Posterior cingulate gyrus (tissue), 11 donors: ENCODE results near the gene NT5C3B.
A peak's percentile ranks its signal among the peaks of the same experiment; 100 is the strongest.
"Not testable (repeated sequence)": the region's sequence is repeated elsewhere in the genome, so short reads cannot be mapped to it uniquely, and the experiment has no call there.

Source experiments
- DNase-seq, 10 donors: peaks; one replicate each; pipeline versions ENCODE4 v3.0.0 to v3.0.0-alpha.2; 2020 to 2021; ENCODE audit warnings: mixed read lengths in 3 of 10
- intact Hi-C: fragments of 100-400 bp; cut with DNase I; formaldehyde crosslinking; loops from one replicate; pipeline ENCODE4 v1.15.1; 2023

The NT5C3B gene

GRCh38 chr17:41786227-41787020 is 49.6 kb downstream of the NT5C3B start, which contains the start of gene JUP:
TSS of gene JUP (minus strand) at chr17:41786711. CDS start at chr17:41771854, 14,857 bp downstream.
- intact Hi-C loops, result no loop called here
- peak; percentile 96 to 100 (median 100) for DNase-seq

- no peak for DNase-seq
- intact Hi-C loops, result no loop called here
Measured at GRCh38 chr17:41785859-41786226, 50.2 kb downstream of the NT5C3B start.

DNA sequence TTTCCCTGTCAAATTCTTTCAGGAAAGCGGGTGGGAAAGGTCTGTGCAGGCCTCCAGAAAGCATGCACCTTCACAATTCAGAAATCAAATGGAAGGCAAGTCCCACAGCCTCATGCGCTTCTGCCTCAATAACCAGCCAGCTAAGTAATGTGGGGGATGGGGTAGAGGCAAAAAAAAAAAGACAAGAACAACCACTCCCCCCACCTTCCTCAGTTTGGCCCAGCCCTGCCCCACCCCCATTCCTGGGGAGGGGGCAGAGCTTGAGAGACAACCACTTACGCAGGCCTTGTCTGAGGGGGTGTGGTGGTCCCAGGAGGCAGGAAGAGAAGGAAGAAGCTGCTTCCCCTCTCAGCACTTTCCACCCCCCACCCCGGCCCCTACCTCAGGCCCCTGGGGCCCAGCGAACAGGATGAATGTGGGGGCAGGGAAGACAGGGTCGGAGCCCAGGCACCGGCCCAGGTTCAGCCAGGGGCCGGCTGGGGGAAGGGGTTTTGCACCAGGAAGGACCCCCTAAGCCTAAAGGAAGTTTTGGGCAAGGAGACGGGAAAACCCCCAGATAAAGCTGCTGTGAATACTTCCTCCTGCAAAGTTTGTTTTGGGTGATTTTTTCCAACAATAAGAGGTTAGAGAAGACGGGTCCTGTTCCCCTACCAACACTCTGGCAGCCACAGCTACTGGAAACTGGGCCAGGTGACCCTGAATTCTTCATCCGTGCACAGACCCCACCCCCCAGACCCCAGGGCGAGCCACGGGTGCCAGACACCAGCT is 50.8 kb downstream of the NT5C3B start:
- intact Hi-C loops, result no loop called here
- no peak for DNase-seq

- DNase-seq, result no peak
- intact Hi-C loops, result no loop called here
Measured at GRCh38 chr17:41784207-41784744, 51.8 kb downstream of the NT5C3B start.

DNA sequence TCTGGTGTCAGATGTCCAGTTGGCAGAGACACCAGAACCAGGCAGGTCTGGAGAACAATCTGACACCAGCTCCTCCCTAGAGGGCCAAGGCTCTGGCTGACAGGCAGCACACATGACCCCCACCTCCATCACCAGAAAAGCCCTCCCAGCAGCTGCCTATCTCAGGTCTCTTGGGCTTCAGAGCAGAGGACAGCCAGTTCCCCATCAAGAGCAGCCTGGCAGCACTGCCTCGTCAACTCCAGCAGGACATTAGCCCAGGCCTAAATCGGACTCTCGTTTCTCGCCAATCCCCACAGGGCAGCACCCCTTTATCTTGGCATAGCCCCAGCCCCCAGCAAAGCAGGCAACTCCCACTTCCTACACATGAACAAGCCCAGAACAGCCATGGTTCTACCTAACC is 53.9 kb downstream of the NT5C3B start:
- intact Hi-C loops, result no loop called here
- no peak for DNase-seq

GRCh38 chr17:41781404-41782110 is 54.5 kb downstream of the NT5C3B start:
- intact Hi-C loops, result no loop called here

DNA sequence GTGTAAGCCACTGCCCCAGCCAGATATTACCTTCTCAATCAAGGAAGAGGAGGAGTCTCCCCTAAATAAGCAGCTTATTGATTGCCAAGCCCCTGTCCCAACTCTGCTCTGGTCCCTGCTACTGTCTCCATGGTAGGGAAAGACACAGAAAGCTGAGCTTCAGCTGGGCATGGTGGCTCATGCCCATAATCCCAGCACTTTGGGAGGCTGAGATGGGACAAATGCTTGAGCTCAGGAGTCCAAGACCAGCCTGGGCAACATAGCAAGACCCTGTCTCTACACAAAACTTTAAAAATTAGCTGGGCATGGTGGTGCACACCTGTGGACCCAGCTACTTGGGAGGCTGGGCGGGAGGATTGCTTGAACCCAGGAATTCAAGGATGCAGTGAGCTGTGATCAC is 56.1 kb downstream of the NT5C3B start:
- intact Hi-C loops, result no loop called here
- no peak for DNase-seq

More at GRCh38 chr17:41781404-41782110, 54.5 kb downstream of the NT5C3B start:
- no peak for DNase-seq

GRCh38 chr17:41777574-41778188 is 58.4 kb downstream of the NT5C3B start:
- DNase-seq, result peak in 1 of 10 donors; percentile 38
- intact Hi-C loops, result no loop called here

GRCh38 chr17:41777157-41777573 is 58.9 kb downstream of the NT5C3B start:
- intact Hi-C loops, result no loop called here
- no peak for DNase-seq

DNA sequence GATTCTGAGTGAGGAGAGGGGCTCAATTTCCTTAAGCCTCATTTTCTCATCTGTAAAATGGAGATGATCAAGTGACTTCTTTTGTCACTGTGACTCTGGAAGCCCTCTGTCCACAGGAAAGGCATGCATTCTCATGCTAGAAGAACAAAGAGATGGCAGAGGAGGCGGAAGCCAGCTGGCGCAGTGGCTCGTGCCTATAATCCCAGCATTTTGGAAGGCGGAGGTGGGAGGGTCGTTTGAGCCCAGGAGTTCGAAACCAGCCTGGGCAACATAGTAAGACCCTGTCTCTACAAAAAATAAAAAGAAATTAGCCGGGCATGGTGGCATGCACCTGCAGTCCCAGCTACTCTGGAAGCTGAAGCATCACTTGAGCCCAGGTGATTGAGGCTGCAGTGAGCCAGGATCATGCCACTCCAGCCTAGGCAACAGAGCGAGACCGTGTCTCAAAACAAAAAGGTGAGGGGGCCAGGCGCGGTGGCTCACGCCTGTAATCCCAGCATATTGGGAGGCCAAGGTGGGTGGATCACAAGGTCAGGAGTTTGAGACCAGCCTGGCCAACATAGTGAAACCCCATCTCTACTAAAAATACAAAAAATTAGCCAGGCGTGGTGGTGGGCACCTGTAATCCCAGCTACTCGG is 59.7 kb downstream of the NT5C3B start:
- peak in 2 of 10 donors; percentile 34 to 43 for DNase-seq
- intact Hi-C loops, result not testable (repeated sequence)

- DNase-seq, result peak in 8 of 10 donors; percentile 33 to 94 (median 67)
- intact Hi-C loops, result no loop called here
Measured at GRCh38 chr17:41775394-41776226, 60.4 kb downstream of the NT5C3B start.
